Measurements from ENCODE around the gene ING2. TPM values are rescaled to one million over a fixed set of nuclear protein-coding genes. Genes with fewer than 3 reads are reported as not detected.

ING2 gene
- total and polyA plus RNA-seq, 2 of the 8 experiments (the other 6 are each of a cell fraction or from before 2014, with no cell fraction given) = 5.1 to 16.1 TPM

DNA sequence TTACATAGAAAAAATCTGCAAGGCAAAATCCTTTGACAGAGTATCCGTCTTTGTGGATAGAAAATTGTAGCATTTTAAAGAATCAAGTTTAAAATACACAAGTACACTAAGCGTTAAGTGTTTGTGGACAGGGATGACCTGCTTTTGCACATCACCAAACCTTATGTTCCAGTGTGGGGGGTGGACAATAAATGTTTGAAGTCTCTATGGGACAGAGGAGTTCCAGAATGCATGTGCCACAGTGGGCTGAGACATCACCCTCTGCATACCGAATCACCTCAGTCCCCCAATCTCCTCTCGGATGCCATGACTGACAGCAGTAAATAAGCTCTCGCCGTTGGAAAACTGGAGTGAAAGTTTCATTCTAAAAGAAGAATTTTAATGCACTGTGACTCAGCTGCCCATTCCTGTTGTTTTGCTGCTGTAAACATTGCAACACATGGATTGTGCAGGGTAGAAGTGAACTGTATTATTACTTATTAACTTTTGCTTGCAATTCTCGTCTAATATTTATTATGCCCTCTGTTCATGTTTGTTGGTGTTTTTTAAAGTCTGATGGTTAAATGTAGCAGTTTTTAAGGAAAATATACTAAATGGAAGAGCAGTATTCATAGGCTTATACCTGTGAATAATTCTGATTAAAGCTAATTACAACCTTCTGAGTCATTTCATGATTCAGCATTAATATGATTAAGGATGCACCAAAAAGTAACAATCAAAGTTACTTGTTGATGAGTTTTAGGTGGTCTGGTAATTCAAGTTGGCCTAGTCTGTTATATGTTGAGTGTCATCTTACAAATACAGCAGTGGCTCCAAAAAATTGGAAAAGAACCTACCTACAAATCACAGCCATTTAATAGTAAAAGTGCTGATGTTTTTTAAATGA, 36.4 kb upstream of the ING2 start:
- Histone ChIP-seq H3K4me3 (ENCODE audit: extremely low read depth in 1 of 4, insufficient read depth in 2 of 4, low read depth in 3 of 4, low read length in 4 of 4) (no peak overlapping the region), H3K79me2 (ENCODE audit: control insufficient read depth in 1 of 2, insufficient read depth in 2 of 2, low read length in 2 of 2) (no peaks in the 10 kb centered on the region), H3K36me3 (ENCODE audit: control insufficient read depth in 2 of 4, insufficient read depth in 4 of 4, low read length in 3 of 4) (no peaks in the 10 kb centered on the region; a peak in 1 of 8 replicates), H3K79me1 (ENCODE audit: low read depth, low read length) (no peaks in the 10 kb centered on the region), H2BK120ac (replicated peaks; ENCODE audit: low read depth, low read length) (no peak overlapping the region), H2AK5ac (ENCODE audit: low read depth, low read length) (no peak overlapping the region), H4K5ac (ENCODE audit: insufficient read length, low read depth, low read length) (no peak overlapping the region), H3K9me3 (ENCODE audit: insufficient read depth in 2 of 2, low read depth in 1 of 2, low read length in 1 of 2) (peaks cover 3 to 7% of the 10 kb centered on the region in 2 experiments; a peak in 1 of 4 replicates), H3K9ac (replicated peaks in 1 of 4; ENCODE audit: extremely low read depth in 1 of 4, low read depth in 3 of 4, low read length in 3 of 4) (no peak overlapping the region), H4K8ac (ENCODE audit: extremely low read depth, insufficient read depth, low read length) (no peak overlapping the region), H3K23me2 (ENCODE audit: low read depth, low read length) (no peaks in the 10 kb centered on the region), H3K18ac (ENCODE audit: extremely low read depth, low read length) (no peak overlapping the region), H4K91ac (replicated peaks; ENCODE audit: insufficient read length, low read length) (no peak overlapping the region), H3K14ac (ENCODE audit: insufficient read length) (no peak overlapping the region), H2BK12ac (ENCODE audit: low read depth, low read length) (no peak overlapping the region), H3K27ac (ENCODE audit: low read depth, low read length) (no peak overlapping the region), H3K4ac (replicated peaks; ENCODE audit: insufficient read length, low read depth, low read length) (no peak overlapping the region), H2BK5ac (ENCODE audit: low read depth, low read length) (no peak overlapping the region), H3K27me3 (replicated peaks in 1 of 4; ENCODE audit: control insufficient read depth in 3 of 4, extremely low read depth in 1 of 4, insufficient read depth in 3 of 4, low read length in 3 of 4) (no peaks in the 10 kb centered on the region), H2AFZ (ENCODE audit: low read length) (no peak overlapping the region), H2BK20ac (ENCODE audit: low read length) (no peak overlapping the region), H3K23ac (ENCODE audit: insufficient read length) (no peak overlapping the region), H3K56ac (replicated peaks; ENCODE audit: insufficient read length, low read depth, low read length) (no peak overlapping the region), H4K20me1 (replicated peaks in 1 of 2; ENCODE audit: control insufficient read depth in 1 of 2, insufficient read depth in 2 of 2, low read length in 2 of 2) (no peaks in the 10 kb centered on the region), H3K4me2 (ENCODE audit: insufficient read depth in 1 of 2, low read depth in 2 of 2, low read length in 2 of 2) (no peak overlapping the region), H3K4me1 (replicated peaks in 1 of 4; ENCODE audit: control insufficient read depth in 3 of 4, insufficient read depth in 4 of 4, low read length in 3 of 4) (peaks cover 0 to 4% (median 1%) of the 10 kb centered on the region in 4 experiments; a peak in 2 of 7 replicates), H2BK15ac (ENCODE audit: low read length) (no peak overlapping the region)
- ChIA-PET CTCF (ENCODE audit: partially characterized antibody) (interaction anchor here (1.8 to 3.3 kb wide), 2 partner anchors 61 to 133 kb away, joined by 3 to 21 read pairs; no protein-coding TSS in a partner anchor), POLR2A (ENCODE audit: partially characterized antibody) (interaction anchor here (0.9 kb wide), 1 partner anchor 17 kb away, joined by 3 read pairs; no protein-coding TSS in a partner anchor)
- DNase-seq (ENCODE audit: low read depth in 1 of 2, low spot score in 2 of 2) = no peak
- no peak for TF ChIP-seq CREB1 (IDR thresholded peaks at IDR 0.05)
- TF ChIP-seq EZH2 (IDR thresholded peaks at IDR 0.05; ENCODE audit: low read depth, low read length, severe bottlenecking) = no peak
- TF ChIP-seq, protein P1, sequence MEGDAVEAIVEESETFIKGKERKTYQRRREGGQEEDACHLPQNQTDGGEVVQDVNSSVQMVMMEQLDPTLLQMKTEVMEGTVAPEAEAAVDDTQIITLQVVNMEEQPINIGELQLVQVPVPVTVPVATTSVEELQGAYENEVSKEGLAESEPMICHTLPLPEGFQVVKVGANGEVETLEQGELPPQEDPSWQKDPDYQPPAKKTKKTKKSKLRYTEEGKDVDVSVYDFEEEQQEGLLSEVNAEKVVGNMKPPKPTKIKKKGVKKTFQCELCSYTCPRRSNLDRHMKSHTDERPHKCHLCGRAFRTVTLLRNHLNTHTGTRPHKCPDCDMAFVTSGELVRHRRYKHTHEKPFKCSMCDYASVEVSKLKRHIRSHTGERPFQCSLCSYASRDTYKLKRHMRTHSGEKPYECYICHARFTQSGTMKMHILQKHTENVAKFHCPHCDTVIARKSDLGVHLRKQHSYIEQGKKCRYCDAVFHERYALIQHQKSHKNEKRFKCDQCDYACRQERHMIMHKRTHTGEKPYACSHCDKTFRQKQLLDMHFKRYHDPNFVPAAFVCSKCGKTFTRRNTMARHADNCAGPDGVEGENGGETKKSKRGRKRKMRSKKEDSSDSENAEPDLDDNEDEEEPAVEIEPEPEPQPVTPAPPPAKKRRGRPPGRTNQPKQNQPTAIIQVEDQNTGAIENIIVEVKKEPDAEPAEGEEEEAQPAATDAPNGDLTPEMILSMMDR (IDR thresholded peaks at IDR 0.05; ENCODE audit: control extremely low read depth in 1 of 3, insufficient read depth in 1 of 3, low read depth in 1 of 3, low read length in 3 of 3) = no peak
- TF ChIP-seq CBX8 (IDR thresholded peaks at IDR 0.05; ENCODE audit: borderline replicate concordance, low read depth, low read length) = no peak
- TF ChIP-seq HDAC6 (IDR thresholded peaks at IDR 0.05; ENCODE audit: low read depth, low read length) = no peak
- no peak for FAIRE-seq
- WGBS, 2 experiments (ENCODE audit: extremely low coverage in 1 of 2, insufficient coverage in 1 of 2, insufficient read length in 1 of 2, insufficient replicate concordance in 2 of 2, low coverage in 1 of 2, low lambda C conversion rate in 2 of 2, missing lambda C conversion rate in 1 of 2) = 77% methylated on average over 7 of the region's 7 CpGs; no CpG with 5 or more reads in 1 of the 2 experiments

All from H1 (cell line).